ENCODE data around the gene ITGB2.
"Not testable (repeated sequence)": the region's sequence is repeated elsewhere in the genome, so short reads cannot be mapped to it uniquely, and the experiment has no call there.

Gene ITGB2

DNA sequence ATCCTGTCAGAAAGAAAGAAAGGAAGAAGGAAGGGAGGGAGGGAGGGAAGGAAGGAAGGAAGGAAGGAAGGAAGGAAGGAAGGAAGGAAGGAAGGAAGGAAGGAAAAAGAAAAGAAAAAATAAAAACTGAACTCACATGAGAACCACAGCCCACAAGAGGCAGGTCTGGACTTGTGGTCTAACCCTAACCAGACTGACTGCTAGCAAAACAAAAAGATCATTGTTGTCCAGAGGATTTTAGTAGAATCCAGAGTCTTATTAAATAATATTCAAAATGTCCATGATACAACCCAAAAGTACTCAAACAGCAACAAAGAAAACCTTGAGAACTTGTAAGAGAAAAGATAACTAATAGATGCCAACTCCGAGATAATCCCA, 4.7 kb upstream of the ITGB2 start:
- no peak for DNase-seq

DNA sequence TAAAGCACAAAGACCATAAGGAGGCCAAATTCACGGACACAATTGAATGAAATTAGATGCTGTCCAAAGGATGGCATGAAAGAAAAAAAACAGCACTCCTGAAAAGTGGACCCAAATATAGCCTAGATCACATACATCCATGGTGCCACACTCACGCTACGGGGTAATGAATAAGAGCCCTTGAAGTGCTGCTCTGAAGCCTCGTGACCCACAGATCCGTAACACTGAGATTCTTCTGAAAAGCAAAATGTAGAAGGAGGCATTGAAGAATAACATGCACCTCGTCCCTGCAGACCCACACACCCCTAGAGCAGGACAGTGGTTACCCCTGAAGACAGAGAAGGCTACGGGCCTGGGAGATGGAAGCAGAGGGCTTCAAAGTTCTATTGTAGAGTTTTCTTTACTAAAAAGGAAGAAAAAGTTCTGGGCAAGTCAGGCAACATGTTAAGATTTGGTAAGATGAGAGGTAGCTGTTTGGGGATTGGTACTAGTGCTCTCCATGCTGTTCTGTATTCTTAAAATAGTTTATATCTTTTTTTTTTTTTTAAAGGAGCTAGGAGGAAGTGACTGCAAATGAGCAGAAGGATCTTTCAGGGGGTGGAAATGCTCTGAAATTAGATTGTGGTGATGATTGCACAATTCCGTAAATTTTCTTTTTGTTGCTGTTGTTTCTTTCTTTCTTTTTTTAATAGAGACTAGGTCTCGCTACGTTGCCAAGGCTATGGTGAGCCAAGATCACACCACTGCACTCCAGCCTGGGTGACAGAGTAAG, 4.1 kb upstream of the ITGB2 start:
- DNase-seq, result no peak

DNA sequence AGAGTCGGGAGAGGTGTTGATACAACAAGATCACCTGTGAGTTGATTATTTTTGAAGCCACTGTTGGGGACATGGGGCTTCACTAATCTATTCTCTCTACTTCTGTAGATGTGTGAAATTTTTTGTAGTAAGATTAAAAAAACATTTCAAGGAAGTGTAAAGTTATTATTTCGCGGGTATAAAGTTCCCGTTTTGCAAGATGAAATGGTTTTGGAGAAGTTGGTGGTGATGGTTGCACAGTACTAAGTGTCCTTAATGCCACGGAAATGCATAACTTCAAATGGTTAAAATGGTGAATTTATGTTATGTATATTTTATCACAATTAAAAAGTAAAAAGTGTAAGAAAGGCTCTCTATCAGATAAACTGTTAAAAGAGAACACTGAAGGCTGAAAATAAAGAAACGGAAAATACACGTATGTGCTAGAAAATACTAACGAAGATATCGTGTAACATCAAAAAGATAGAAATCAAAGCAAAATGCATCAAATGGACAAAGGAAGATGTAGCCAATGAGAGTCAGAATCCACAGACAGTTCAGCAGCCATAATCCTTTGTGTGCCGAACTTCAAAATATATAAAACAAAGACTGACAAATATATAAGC, 2.9 kb upstream of the ITGB2 start:
- no peak for DNase-seq

DNA sequence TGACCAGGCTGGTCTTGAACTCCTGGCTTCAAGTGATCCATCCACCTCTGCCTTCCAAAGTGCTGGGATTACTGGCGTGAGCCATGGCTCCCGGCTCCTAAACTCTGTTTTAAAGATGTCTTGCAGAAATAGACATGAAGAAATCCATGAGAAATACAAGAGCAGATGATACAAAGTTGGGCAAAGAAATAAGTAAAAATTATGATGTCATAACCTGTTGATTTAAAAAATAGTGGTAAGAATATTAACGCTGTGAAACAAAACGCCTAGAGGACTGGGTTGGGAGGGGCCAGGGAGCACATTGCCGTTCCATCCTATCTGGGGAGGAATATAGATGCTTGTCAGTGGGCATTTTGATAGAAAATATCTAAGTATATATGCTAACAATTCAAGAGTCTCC, 1.2 kb upstream of the ITGB2 start:
- DNase-seq, result no peak

DNA sequence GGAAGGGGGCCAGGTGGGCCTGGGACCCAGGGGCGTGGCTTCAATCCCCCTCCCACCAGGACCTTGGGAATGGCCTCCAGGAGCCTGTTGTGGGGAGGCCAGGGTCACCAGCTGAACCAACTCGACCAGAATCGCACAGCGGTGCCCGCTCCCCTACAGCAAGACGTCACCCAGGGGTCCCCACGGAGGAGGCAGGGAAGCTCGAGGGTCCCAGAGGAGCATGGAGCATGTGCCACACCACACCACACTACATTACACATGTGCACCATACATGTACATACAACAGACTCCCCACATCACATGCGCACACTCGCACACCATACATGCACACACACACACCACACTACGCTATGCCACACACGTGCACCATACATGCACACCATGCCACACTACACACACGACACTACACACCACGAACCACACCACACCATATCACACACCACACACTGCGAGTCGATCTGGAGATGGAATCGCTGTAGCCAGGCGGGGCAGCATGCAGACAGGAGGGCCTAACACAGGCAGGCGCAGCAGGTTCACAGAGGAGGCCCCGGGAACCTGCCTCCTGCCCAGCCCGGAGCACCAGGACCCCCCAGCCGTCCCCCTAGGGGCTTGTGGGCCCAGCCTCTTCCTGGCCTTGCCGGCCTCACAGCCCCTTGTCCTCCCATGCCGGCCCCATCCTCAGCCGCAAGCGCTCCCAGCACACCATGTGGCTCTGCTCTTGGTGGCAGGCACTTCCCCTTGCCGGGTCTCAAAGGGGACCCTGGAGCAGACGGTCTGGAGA, 596 bp downstream of the ITGB2 start:
- DNase-seq, result no peak

DNA sequence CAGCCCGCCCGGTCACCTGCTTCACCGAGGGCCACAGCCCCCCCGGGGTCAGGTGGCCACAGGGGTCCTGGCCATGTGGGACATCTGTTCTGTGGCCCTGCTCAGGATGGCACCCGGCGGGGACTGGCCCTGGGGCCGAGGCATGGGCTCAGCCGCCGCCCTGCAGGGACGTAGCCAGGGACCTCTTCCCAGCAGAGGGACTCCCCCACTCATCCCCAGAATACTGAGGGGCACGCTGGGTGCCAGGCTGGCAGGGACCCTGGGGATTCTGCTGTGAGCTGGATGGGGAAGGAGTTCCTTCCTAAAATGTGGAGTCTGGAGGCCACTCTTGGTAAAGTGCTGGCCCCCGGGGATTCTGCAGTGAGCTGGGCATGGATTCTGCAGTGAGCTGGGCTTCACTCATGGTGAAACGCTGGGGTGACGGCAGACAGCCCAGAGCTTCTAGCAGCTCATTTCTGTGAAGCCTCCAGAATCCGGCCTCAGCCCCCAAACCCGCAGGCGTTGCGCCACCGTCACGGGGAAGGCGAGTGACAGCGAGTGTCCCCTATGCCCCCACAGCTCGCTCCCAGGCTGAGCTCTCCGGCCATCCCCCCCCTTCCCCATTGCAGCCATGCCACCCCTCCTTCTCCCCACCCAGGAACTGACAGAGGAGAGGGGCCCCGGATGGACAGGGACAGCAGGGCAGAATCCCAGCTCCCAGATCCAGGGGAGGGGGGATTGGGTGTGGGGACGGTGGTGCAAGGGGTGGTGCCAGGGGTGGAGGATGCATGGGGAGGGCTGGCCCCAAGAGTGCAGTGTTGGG, 1.4 kb downstream of the ITGB2 start:
- no peak for DNase-seq

DNA sequence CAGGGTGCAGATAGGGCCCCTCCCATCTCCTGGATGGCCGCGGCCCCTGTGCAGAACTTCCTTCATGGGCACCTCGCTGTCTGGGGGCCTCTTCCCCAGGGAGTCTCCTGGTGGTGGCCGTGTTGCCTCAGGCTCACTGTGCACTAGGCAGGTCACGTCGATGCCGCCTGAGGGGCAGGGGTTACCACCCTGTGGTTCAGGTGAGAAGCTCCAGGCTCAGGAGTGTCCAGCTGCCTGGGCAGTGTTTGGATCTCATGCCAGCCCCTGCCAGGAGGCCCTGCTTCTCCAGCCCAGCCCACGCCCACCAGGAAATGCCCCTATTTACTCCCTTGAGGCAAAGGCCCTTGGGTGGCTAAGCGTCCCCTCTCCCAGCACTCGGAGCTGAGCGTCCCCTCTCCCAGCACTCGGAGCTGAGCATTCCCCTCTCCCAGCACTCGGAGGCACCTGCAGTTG, 2.1 kb downstream of the ITGB2 start:
- no peak for DNase-seq

DNA sequence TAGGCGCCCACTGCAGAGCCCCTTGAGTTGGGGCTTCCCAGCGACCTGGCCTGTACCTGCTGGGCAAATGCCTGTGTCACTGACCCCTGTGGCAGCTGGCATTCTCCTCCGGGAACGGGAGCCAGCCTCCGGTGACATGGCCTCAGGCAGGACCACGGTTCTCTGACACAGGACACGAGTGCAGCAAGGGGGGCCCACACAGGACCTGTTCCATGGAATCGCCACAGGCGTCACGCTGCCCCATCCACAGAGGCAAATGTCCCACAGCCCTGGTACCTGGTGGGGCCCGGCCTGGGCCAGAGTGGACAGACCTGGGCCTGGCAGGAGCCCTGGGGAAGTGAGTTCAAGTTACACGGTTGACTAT, 2.6 kb downstream of the ITGB2 start:
- DNase-seq, result no peak

DNA sequence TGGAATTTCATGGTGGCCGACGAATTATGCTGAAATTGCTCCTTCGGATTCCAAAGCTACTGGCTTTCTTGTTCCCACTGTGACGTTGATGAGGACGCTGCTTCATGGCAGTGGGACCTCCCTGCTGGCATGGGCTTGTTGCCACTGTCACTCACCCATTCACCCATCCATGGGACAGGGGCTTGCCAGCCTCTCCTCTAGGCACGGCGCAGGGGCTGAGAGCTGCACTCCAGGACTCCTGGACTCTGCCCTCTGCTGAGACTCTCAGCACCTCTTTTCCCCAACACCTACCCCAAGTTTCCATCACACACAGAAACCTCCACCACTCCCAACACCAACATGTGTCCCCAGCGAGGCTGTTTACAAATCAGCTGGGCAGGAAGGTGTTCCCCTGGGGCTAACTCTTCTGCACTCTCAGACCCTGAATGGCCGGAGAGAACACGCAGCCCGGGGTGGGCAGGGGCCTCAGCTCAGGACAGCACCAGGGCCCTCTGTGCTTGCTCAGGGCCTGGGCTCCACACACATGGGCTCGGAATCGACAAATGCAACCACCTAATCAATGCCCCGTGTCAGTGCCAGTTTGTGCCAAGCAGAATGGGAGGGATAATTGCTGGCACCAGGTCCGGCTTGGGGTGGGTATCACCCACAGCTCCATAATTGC, 3.1 kb downstream of the ITGB2 start:
- DNase-seq, result no peak

DNA sequence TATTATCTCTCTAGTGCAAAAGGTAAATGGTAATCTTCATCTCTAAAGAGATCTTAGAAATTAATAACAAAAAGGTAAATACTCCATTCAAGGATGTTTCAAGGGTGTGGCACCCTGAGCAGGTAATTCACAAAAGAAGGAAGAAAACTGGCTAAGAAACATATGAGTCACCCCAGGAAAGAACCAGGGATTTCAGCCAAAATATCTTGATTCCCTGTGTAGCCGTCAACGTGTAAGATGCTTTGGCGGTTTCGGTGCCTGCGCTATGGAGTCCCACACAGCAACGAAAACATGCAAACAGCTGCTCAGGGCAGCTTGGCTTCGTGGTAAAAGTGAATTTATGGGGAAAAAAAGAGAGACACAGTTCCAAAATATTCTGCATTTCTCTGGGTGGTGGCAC, 3.7 kb downstream of the ITGB2 start:
- no peak for DNase-seq

DNA sequence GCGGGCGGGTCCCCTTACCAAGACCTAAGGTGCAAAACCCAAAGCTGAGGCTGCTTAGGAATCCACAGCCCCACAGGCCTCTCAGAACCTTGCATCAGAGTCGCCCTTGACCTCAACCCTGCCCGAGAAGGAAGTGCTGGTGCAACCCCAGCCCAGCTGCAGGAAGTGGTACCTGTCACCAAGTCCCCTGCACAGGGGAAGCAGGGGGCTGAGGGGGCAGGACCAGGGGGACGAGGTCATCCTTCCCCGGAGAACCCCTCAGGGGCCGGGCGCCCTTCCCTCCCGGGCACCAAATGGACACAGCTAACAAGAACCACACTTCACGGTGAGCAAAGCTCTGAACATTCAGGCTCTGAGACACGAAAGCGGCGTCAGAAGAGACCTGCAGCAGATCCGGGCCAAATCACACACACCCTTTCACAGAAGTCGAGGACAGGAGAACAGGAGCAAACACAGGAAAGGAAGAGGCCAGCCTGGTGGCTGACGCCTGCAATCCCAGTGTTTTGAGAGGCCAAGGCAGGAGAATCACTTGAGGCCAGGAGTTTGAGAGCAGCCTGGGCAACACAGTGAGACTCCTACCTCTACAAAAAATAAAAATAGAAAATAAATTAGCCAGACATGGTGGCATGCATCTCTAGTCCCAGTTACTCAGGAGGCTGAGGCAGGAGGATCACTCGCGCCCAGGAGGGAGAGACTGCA, 6.4 kb downstream of the ITGB2 start:
- no peak for DNase-seq

DNA sequence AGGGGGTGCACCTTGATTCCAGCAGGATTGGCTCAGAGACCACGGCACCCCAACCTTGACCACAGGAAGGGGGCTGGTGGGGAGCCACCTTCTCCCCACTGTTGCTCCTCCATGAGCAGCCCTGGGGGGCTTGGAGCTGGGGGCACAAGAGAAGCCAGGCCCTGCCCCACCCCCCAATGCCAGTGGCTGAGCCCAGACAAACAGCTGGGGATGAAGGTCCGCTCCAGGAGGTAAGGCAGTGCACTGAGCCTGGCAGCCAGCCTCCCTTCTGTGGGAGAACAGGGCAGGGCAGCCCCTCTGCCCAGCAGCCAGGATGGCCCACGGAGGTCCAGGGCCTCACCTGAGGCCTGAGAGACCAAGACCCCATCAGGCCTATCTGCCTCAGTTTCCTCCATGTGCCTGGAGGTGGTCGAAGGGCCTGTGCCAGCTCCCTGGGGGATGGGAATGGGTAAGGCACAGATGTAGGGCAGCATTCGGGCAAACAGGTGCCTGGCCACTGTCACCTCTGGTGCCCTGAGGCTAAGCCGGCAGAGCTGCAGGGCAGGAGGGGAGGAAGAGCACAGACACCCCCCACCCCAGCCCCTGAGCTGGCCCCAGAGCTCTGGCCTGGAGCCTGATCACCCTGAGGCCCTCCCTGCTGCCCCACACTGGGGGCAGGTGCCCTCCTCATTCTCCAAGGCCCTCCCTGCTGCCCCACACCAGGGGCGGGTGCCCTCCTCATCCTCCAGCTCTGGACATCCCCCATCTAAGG, 7.1 kb downstream of the ITGB2 start:
- DNase-seq, result no peak

DNA sequence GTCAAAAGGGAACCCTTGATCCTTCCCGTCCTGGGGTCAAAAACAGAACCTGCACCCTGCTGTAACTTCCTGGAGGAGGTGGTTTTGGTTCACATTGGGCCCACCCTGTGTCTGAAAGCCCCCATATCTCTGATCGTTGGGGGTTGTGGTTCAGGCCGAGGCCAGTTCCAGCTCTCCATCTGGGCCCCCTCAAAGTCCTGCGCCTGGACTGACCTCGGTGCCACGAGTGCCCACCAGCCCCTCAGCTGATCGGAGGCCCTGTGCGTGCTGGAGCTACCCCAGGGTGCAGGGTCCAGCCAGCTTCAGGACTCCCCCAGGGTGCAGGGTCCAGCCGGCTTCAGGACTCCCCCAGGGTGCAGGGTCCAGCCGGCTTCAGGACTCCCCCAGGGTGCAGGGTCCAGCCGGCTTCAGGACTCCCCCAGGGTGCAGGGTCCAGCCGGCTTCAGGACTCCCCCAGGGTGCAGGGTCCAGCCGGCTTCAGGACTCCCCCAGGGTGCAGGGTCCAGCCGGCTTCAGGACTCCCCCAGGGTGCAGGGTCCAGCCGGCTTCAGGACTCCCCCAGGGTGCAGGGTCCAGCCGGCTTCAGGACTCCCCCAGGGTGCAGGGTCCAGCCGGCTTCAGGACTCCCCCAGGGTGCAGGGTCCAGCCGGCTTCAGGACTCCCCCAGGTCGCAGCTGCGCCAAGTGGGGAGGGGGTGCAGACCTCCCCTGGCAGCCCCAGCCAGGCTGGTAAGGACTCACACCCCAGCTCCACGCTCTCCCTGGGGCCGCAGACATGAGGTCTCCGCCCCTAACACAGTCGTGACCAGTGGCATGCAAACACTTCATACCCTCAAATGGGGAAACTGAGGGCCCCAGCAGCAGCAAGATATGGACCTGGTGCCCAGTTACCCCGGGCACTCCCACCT, 7.9 kb downstream of the ITGB2 start:
- not testable (repeated sequence) for DNase-seq

DNA sequence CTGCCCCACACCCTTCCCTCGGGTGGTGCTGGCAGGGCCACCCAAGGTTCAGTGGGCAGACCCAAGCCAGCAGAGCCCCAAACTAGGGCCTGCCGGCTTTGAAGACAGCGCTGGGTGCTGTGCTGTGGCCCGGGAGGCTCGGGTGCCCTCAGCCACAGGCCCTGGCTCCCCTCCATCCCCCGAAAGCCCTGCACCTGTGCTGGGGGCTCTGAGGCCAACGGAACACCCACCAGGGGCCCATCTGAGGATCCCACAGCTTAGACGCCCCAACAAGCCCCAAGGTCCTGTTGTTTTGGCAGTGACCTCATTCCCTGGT, 8.6 kb downstream of the ITGB2 start:
- DNase-seq, result no peak

DNA sequence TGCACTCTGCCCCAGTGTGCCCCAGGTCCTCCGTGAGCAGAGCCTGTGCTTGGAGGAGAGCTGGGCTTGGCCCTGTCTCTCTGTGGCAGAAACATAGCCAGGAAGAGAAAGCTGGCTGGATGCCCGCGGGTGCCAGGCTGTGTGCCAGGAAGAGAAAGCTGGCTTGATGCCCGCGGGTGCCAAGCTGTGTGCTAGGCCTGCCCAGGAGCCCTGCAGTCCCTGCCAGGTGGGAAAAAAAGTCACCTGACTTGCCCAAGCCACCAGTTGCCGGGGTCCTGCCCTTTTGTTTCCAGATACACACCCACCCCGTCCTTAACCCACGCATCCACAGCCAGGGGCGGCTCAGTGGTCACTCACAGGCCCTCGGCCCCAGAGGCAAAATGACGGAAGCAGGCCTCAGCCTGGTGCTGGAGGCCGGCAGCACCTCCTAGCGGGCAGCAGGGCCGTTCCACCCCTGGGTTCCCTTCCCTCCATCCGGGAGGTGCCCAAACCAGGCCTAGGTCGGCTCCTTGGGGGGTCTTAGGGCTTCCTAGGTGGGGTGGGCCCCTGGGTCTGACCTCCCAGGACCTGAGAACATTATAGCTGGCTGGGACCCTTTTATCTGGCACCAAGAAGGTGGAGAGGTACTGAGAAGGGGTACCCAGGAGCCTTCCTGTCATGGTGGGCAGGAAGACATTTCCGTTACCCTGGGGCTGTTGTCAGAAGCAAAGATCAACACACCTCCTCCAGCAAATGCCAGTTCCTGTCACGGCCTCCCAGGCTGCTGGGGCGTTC, 9.1 kb downstream of the ITGB2 start:
- DNase-seq, result no peak

DNA sequence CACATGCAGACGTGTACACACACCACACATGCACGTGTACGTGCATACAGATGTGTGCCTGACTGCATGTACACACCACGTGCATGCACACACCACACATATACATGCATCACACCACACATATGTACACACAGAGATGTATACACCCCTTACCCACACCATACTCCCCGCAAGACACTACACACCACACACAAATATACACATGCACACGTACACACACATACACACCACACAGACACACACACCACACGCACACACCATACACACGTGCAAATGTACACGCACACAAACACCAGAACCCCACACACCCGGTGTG, 9.7 kb downstream of the ITGB2 start:
- DNase-seq, result no peak

DNA sequence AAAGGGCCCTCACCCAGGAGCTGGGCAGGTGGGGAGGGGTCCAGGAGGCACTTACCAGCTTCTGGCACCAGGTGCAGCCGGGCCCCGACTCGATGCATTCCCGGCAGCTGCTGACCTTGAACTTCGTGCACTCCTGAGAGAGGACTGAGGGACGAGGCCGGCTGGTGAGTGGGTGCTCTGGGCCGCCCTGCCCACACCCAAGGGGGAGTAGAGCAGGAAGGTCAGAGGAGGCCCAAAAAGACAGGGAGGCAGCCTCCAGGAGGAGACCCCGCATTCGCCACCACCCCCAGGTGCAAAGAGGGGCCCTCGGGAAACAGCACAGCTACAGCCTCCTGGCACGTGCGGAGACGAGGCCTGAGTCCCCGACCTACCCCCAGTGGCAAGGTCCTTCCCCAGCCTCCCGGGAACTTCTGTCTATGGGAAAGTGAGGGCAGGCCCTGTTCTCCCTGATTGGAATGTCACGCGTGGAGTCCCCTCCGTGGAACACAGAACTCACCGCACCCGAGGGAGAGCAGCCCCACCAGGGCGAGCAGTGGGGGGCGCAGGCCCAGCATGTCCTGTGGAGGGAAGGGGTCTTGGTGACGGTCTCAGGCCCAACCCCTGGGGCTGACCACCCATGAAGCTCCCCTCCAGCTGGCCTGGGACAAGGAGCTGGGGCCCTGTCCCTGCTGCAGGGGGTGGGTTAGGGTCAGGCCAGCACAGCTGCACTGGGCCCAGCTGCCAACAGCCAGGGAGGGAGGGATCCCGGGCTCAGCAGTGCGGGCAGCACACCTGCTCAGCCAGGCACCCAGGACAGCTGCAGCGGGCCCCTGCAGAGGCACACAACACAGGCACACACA, 10.3 kb downstream of the ITGB2 start:
- no peak for DNase-seq

DNA sequence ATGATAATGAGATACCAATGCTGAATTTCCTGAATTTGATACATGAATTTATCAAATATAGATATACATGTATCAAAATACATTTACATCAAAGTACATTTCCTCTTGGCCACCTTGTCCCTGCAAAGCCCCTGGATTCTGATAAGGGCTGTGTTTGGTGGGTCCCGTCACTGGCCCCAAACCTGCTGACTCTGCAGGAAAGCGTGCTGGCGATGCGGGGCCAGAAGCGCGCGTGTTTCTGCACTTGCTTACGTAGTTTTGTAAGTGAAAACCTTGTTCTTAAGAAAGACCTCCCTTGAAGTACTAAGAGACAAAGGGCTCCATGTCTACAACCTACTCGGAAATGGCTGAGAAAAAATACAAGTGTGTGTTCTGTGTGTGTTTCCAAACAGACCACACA, 11.0 kb downstream of the ITGB2 start:
- DNase-seq, result no peak

DNA sequence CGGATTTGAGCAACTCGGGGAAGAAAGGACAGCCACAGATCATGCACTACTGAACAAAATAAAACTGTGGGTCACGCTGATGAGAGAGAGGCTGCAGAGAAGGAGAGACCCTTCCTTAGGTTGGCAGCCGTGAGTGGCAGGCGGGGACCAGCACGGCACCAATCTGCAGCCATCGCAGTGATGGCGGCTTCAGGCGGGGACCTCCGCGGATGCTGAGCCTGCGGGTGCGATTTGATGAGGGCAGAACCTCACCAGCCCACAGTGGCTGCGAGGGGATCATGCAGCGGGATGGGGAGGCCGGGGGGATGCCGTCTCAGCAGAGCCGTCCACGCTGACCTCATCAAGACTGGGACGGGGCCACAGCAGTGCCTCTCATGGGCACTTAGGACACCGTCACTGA, 11.8 kb downstream of the ITGB2 start:
- DNase-seq, result no peak
